Stimulated activated CD8-positive, alpha-beta memory T cell treated with anti-CD3 and anti-CD28 coated beads, Interleukin-7, amount 100 ng/mL, for 48 hours (primary cell): ENCODE data around the gene SLC35F1.

Experiments
- DNase-seq, 2 donors: peaks; one replicate each; pipeline ENCODE4 v3.0.0-alpha.2; 2020; ENCODE audit warnings: low read depth in 1 of 2; ENCODE audit errors: extremely low read depth in 1 of 2

Gene SLC35F1

DNA sequence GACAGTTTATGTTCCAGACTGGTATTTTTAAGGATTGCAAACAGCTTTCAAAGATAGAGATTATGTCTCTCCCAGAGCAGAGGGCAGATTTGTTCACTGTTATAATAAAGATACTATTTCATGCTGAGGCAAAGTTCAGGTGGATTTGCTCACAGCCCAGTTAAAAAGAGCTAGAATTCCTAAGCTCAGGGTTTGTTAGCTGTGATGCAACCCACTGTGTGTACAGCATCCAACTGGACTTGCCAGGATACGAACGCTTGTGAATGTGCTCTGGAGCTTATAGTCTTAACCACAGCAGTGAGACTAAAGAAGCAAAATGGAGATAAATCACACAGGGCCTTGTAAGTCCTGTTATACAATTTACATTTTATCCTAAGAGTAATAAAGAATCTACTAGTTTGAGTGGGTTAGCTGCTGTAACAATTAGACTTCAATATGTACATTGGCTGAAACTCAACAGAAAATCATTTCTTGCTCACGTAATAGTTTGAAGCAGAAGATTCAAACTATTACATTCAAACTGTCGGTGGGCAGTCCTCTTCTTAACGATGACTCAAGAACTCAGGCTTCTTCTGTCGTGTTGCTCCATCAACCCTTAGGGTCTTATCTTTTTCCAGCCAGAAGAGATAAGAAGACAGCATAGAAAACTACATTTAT, 437.1 kb downstream of the SLC35F1 start:
- no peak for DNase-seq

GRCh38 chr6:118350881-118351430, 443.9 kb downstream of the SLC35F1 start:
- DNase-seq, result no peak

GRCh38 chr6:118353564-118353963, 446.5 kb downstream of the SLC35F1 start:
- no peak for DNase-seq

DNA sequence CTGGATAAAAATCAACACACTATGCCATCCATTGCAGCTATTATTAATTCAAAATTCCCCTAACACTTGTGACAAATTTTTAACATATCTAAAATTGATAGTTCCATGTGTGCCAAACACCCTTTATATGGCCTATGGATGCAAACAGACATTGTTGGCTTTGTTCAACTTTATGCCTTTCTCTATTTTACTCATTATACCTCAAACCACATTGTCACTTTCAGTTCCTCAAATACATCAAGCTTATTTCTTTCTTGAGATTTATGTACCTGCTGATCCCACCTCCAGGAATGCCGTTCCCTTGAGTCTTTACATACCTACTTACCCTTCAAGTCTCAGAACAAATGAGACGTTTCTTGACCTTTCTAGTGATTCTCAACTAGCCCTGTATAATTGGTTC, 447.6 kb downstream of the SLC35F1 start:
- no peak for DNase-seq

GRCh38 chr6:118356054-118356453, 449.0 kb downstream of the SLC35F1 start:
- no peak for DNase-seq

- no peak for DNase-seq
Observed at GRCh38 chr6:118356686-118357085, 449.6 kb downstream of the SLC35F1 start.
